ENCODE results near the gene GINS1. TPM values are rescaled to one million over a fixed set of nuclear protein-coding genes. Genes with fewer than 3 reads are reported as not detected.

GINS1 gene
- total RNA-seq, 1 donor from 2014 or later = 6.6 TPM

GRCh38 chr20:25418776-25419175 lies 11.3 kb downstream of the GINS1 start:
- Histone ChIP-seq H3K4me2 (ENCODE audit: low read length) (no peak overlapping the region), H3K9me3 (ENCODE audit: insufficient read depth, low read depth, low read length) (no peaks in the 10 kb centered on the region), H3K79me2 (ENCODE audit: insufficient read depth, low read length) (peaks cover 3% of the 10 kb centered on the region), H3K27ac (ENCODE audit: low read depth, low read length) (no peak overlapping the region), H3K9ac (ENCODE audit: low read length) (no peak overlapping the region), H4K20me1 (ENCODE audit: insufficient read depth, low read length) (no peaks in the 10 kb centered on the region), H2AFZ (ENCODE audit: low read depth, low read length) (no peak overlapping the region), H3K4me1 (ENCODE audit: insufficient read depth, low read length) (peaks cover 5% of the 10 kb centered on the region), H3K27me3 (ENCODE audit: insufficient read depth, low read length) (no peaks in the 10 kb centered on the region), H3K36me3 (ENCODE audit: insufficient read depth, low read length) (no peaks in the 10 kb centered on the region), H3K4me3 (ENCODE audit: insufficient read depth, low read depth, low read length) (no peak overlapping the region)
- Mint-ChIP-seq H3K36me3 (ENCODE audit: low read depth, unreplicated experiment) (peaks cover 3% of the 10 kb centered on the region), H3K27ac (ENCODE audit: unreplicated experiment) (no peak overlapping the region), H3K4me1 (ENCODE audit: low read depth, unreplicated experiment) (peaks cover 2% of the 10 kb centered on the region), H3K9me3 (ENCODE audit: unreplicated experiment) (peaks cover 2% of the 10 kb centered on the region), H3K4me3 (ENCODE audit: unreplicated experiment) (no peak overlapping the region), H3K27me3 (ENCODE audit: low read depth, unreplicated experiment) (no peaks in the 10 kb centered on the region)
- FAIRE-seq (no peak), DNase-seq (ENCODE audit: low read depth) (peak; percentile 9)
- TF ChIP-seq CTCF (IDR thresholded peaks at IDR 0.05; ENCODE audit: insufficient read depth, low read depth, low read length) (no peak), EZH2 (IDR thresholded peaks at IDR 0.05; ENCODE audit: insufficient read depth, low read length) (no peak)

GRCh38 chr20:25421102-25421501 lies 13.6 kb downstream of the GINS1 start:
- peaks cover 2% of the 10 kb centered on the region for H3K9me3 Mint-ChIP-seq (ENCODE audit: unreplicated experiment)
- no peaks in the 10 kb centered on the region for H3K27me3 ChIP-seq (ENCODE audit: insufficient read depth, low read length)
- no peak overlapping the region for H3K9ac ChIP-seq (ENCODE audit: low read length)
- no peaks in the 10 kb centered on the region for H3K36me3 ChIP-seq (ENCODE audit: insufficient read depth, low read length)
- no peaks in the 10 kb centered on the region for H3K27me3 Mint-ChIP-seq (ENCODE audit: low read depth, unreplicated experiment)
- peaks cover 5% of the 10 kb centered on the region for H3K4me1 ChIP-seq (ENCODE audit: insufficient read depth, low read length)
- H3K27ac ChIP-seq (ENCODE audit: low read depth, low read length) = no peak overlapping the region
- H3K4me1 Mint-ChIP-seq (ENCODE audit: low read depth, unreplicated experiment) = peaks cover 2% of the 10 kb centered on the region
- H2AFZ ChIP-seq (ENCODE audit: low read depth, low read length) = no peak overlapping the region
- no peak for FAIRE-seq
- TF ChIP-seq CTCF (IDR thresholded peaks at IDR 0.05; ENCODE audit: insufficient read depth, low read depth, low read length) = no peak
- TF ChIP-seq EZH2 (IDR thresholded peaks at IDR 0.05; ENCODE audit: insufficient read depth, low read length) = no peak
- H3K27ac Mint-ChIP-seq (ENCODE audit: unreplicated experiment) = no peak overlapping the region
- no peak overlapping the region for H3K4me3 ChIP-seq (ENCODE audit: insufficient read depth, low read depth, low read length)
- H3K9me3 ChIP-seq (ENCODE audit: insufficient read depth, low read depth, low read length) = no peaks in the 10 kb centered on the region
- no peaks in the 10 kb centered on the region for H4K20me1 ChIP-seq (ENCODE audit: insufficient read depth, low read length)
- no peak for DNase-seq (ENCODE audit: low read depth)
- no peaks in the 10 kb centered on the region for H3K79me2 ChIP-seq (ENCODE audit: insufficient read depth, low read length)
- H3K4me3 Mint-ChIP-seq (ENCODE audit: unreplicated experiment) = no peak overlapping the region
- H3K4me2 ChIP-seq (ENCODE audit: low read length) = no peak overlapping the region
- peaks cover 5% of the 10 kb centered on the region for H3K36me3 Mint-ChIP-seq (ENCODE audit: low read depth, unreplicated experiment)

GRCh38 chr20:25422032-25422431 lies 14.6 kb downstream of the GINS1 start:
- Mint-ChIP-seq H3K9me3 (ENCODE audit: unreplicated experiment) (peaks cover 2% of the 10 kb centered on the region), H3K4me3 (ENCODE audit: unreplicated experiment) (no peak overlapping the region), H3K27ac (ENCODE audit: unreplicated experiment) (no peak overlapping the region), H3K27me3 (ENCODE audit: low read depth, unreplicated experiment) (no peaks in the 10 kb centered on the region), H3K4me1 (ENCODE audit: low read depth, unreplicated experiment) (peaks cover 2% of the 10 kb centered on the region), H3K36me3 (ENCODE audit: low read depth, unreplicated experiment) (peaks cover 6% of the 10 kb centered on the region)
- no peaks in the 10 kb centered on the region for H3K9me3 ChIP-seq (ENCODE audit: insufficient read depth, low read depth, low read length)
- H3K4me3 ChIP-seq (ENCODE audit: insufficient read depth, low read depth, low read length) = no peak overlapping the region
- no peak overlapping the region for H3K4me2 ChIP-seq (ENCODE audit: low read length)
- H3K27me3 ChIP-seq (ENCODE audit: insufficient read depth, low read length) = no peaks in the 10 kb centered on the region
- no peaks in the 10 kb centered on the region for H3K79me2 ChIP-seq (ENCODE audit: insufficient read depth, low read length)
- FAIRE-seq (no peak), DNase-seq (ENCODE audit: low read depth) (no peak)
- H3K9ac ChIP-seq (ENCODE audit: low read length) = no peak overlapping the region
- H3K36me3 ChIP-seq (ENCODE audit: insufficient read depth, low read length) = no peaks in the 10 kb centered on the region
- no peak overlapping the region for H3K27ac ChIP-seq (ENCODE audit: low read depth, low read length)
- H4K20me1 ChIP-seq (ENCODE audit: insufficient read depth, low read length) = no peaks in the 10 kb centered on the region
- no peak for TF ChIP-seq EZH2 (IDR thresholded peaks at IDR 0.05; ENCODE audit: insufficient read depth, low read length)
- no peak for TF ChIP-seq CTCF (IDR thresholded peaks at IDR 0.05; ENCODE audit: insufficient read depth, low read depth, low read length)
- peaks cover 5% of the 10 kb centered on the region for H3K4me1 ChIP-seq (ENCODE audit: insufficient read depth, low read length)
- H2AFZ ChIP-seq (ENCODE audit: low read depth, low read length) = no peak overlapping the region
